Epithelial cell of proximal tubule (primary cell): ENCODE measurements around the gene DUSP7. TPM values are rescaled to one million over a fixed set of nuclear protein-coding genes. Genes with fewer than 3 reads are reported as not detected.

Experiments used
- DNase-seq: peaks from one replicate; pipeline ENCODE4 v3.0.0-alpha.2; 2011; ENCODE audit warnings: low read depth
- H3K4me3 ChIP-seq: 2 replicates; pipeline ENCODE4 v1.5.1; 2011; ENCODE audit warnings: low read depth, mild to moderate bottlenecking, low read length
- total RNA-seq: library from RNA; depleted of rRNA; stranded (reverse); fragments of >200 nt; gene quantifications from 2 replicates; pipeline ENCODE4 v1.2.3, GENCODE V29; 2015
- TF ChIP-seq, protein P1 (sequence below): conservative IDR thresholded peaks from 2 replicates; pipeline ENCODE4 v1.5.1; 2012; ENCODE audit warnings: low read depth, mild to moderate bottlenecking, low read length

Gene DUSP7
- total RNA-seq, 1 donor from 2014 or later, result 23.7 TPM

DNA sequence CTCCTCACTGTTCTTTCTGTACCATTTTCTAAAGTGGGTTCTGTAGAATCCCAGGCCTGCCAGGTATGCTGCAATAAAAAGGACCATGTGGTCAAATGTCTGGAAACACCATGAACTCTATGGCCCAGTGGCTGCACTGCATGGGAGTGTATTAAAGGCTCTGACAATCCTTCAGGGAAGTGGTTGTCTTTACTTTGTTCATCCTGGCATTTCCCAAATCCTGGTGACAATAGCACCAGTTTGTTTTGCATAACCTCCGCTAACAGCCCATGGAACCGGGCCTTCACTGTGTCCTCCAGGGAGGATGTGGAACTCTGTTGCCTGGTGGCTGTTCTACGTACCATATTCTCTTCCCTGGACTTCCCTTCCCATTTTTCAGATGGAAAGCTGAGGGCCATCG is 11.2 kb upstream of the DUSP7 start:
- TF ChIP-seq, protein P1, sequence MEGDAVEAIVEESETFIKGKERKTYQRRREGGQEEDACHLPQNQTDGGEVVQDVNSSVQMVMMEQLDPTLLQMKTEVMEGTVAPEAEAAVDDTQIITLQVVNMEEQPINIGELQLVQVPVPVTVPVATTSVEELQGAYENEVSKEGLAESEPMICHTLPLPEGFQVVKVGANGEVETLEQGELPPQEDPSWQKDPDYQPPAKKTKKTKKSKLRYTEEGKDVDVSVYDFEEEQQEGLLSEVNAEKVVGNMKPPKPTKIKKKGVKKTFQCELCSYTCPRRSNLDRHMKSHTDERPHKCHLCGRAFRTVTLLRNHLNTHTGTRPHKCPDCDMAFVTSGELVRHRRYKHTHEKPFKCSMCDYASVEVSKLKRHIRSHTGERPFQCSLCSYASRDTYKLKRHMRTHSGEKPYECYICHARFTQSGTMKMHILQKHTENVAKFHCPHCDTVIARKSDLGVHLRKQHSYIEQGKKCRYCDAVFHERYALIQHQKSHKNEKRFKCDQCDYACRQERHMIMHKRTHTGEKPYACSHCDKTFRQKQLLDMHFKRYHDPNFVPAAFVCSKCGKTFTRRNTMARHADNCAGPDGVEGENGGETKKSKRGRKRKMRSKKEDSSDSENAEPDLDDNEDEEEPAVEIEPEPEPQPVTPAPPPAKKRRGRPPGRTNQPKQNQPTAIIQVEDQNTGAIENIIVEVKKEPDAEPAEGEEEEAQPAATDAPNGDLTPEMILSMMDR, result no peak
- no peak for DNase-seq

DNA sequence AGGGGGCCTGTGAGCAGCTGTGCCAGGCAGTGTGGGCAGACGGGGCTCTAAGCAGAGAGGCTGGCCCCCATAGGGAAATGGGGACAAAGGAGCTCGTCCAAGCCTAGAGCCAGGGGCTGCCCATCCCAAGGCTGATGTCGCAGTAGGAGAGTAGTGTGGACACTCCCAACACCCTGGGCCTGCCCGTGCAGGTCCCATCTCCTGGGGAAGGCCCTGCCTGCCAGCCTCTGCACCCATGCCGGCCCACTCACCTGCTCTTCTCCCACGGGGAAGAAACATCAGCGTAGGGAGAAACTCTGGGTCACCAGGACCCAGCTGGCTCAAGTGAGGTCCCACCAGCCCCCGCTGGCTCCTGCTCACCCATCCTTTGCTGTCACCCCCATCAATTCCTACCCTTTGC is 10.7 kb upstream of the DUSP7 start:
- TF ChIP-seq, protein P1, result no peak
- no peak for DNase-seq
- no peak overlapping the region for H3K4me3 ChIP-seq

More for the DNA sequence above, 11.2 kb upstream of the DUSP7 start:
- no peak overlapping the region for H3K4me3 ChIP-seq

- no peak for DNase-seq
- TF ChIP-seq, protein P1, result no peak
- H3K4me3 ChIP-seq, result no peak overlapping the region
These were observed 8.9 kb upstream of the DUSP7 start for GRCh38 chr3:52065264-52065756.

GRCh38 chr3:52064561-52064960 is 8.2 kb upstream of the DUSP7 start:
- no peak overlapping the region for H3K4me3 ChIP-seq
- DNase-seq, result no peak
- TF ChIP-seq, protein P1, result no peak

DNA sequence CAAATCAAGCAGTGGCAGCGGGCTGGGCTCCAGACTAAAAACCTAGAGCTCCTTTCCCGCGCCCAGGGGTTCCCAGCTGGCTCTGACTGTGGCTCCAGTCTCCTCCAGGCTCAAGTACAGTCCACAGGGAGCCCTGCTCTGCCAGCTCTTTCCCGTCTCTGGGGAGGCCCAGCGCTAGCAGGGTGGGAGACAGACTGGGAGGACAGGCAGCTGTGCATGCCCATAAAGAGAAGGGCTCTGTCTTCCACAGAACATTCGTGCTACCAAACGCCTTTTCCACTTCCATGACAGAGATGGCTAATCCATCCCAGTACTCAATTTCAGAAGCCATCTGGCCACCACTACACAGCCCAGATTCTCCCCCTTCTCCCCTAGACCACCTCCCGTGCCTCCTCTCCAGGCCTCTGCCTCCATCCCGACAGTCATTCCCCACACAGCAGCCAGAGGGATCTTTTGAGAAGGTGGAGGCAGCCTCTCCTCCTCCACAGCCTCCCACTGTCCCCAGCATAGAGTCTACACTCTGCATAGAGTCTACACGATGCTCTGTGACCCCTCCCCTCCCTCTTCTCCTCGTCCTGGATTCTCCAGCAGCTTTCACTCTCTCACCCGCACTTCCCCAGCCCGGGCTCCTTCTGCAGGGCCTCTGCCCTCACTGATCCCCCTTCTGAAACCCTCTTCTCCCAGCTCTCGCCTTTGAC is 6.8 kb upstream of the DUSP7 start:
- H3K4me3 ChIP-seq, result no peak overlapping the region
- no peak for DNase-seq
- TF ChIP-seq, protein P1, result no peak

DNA sequence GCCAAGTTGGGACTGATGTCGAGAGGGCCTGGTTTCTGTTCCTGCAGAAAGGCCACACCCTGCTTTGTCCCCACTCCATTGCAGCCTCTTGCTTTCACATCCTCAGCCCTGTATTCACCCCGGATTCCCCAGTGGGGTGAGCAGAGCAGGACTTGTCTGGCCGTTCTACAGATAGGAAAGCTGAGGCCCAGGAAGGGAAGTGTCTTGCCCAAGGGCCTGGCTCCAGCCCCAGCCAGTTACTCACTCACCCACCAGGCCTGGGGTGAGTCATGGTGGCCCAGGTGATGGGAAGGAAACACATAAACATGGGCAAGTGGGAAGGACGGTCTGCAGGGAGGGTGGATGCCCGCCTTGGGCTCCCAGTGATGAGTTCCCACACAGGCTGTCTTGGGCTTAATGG is 6.1 kb upstream of the DUSP7 start:
- TF ChIP-seq, protein P1, result no peak
- no peak overlapping the region for H3K4me3 ChIP-seq
- DNase-seq, result peak; percentile 62
